ENCODE measurements around the gene SLC25A18.

The SLC25A18 gene

GRCh38 chr22:17570851-17571631, 7.7 kb downstream of the SLC25A18 start:
- DNase-seq = no peak

- no peak for DNase-seq
Measured at GRCh38 chr22:17575151-17575550, 11.9 kb downstream of the SLC25A18 start.

GRCh38 chr22:17575681-17576080, 12.4 kb downstream of the SLC25A18 start:
- no peak for DNase-seq

GRCh38 chr22:17576470-17576869, 13.2 kb downstream of the SLC25A18 start:
- DNase-seq = no peak

- no peak for DNase-seq
Measured at GRCh38 chr22:17578136-17578754, 14.9 kb downstream of the SLC25A18 start.

- no peak for DNase-seq
Measured at GRCh38 chr22:17579535-17579981, 16.3 kb downstream of the SLC25A18 start.

- no peak for DNase-seq
Measured at GRCh38 chr22:17580441-17581031, 17.2 kb downstream of the SLC25A18 start.

GRCh38 chr22:17581056-17581455, 17.8 kb downstream of the SLC25A18 start:
- DNase-seq = no peak

- no peak for DNase-seq
Measured at GRCh38 chr22:17581631-17582030, 18.3 kb downstream of the SLC25A18 start.

GRCh38 chr22:17583151-17583550, 19.9 kb downstream of the SLC25A18 start:
- DNase-seq = no peak

- DNase-seq = no peak
Measured at GRCh38 chr22:17586831-17587440, 23.6 kb downstream of the SLC25A18 start.

- peak in 1 of 3 experiments; percentile 29 for DNase-seq
Measured at GRCh38 chr22:17587629-17588028, 24.3 kb downstream of the SLC25A18 start.

GRCh38 chr22:17588606-17589005, 25.3 kb downstream of the SLC25A18 start:
- no peak for DNase-seq

GRCh38 chr22:17589810-17590375, 26.6 kb downstream of the SLC25A18 start:
- no peak for DNase-seq

- no peak for DNase-seq
Measured at GRCh38 chr22:17590586-17590985, 27.3 kb downstream of the SLC25A18 start.

GRCh38 chr22:17592201-17592600, 28.9 kb downstream of the SLC25A18 start:
- DNase-seq = no peak

- DNase-seq = no peak
Measured at GRCh38 chr22:17596226-17596625, 32.9 kb downstream of the SLC25A18 start.

- no peak for DNase-seq
Measured at GRCh38 chr22:17597217-17597616, 33.9 kb downstream of the SLC25A18 start.

GRCh38 chr22:17598318-17598717, 35.0 kb downstream of the SLC25A18 start:
- no peak for DNase-seq

- DNase-seq = no peak
Measured at GRCh38 chr22:17601031-17601430, 37.7 kb downstream of the SLC25A18 start.

GRCh38 chr22:17603668-17604067, 40.4 kb downstream of the SLC25A18 start:
- DNase-seq = no peak

GRCh38 chr22:17606496-17606895, 43.2 kb downstream of the SLC25A18 start:
- no peak for DNase-seq

GRCh38 chr22:17607891-17608521, 44.7 kb downstream of the SLC25A18 start:
- DNase-seq = no peak

Measured in NCI-H1417 (cell line).